GM12872 (cell line): Measurements from ENCODE around the gene GABRG3.

Experiments used
- CTCF ChIP-seq: IDR thresholded peaks from 3 replicates; pipeline ENCODE4 v1.5.1; 2011; ENCODE audit warnings: low read depth, mild to moderate bottlenecking, low read length, moderate library complexity; ENCODE audit not compliant: insufficient read depth

GABRG3 gene

GRCh38 chr15:27486051-27486450 is 515.1 kb downstream of the GABRG3 start:
- no peak for TF ChIP-seq CTCF

GRCh38 chr15:27486683-27487647 is 516.0 kb downstream of the GABRG3 start:
- no peak for TF ChIP-seq CTCF

- no peak for TF ChIP-seq CTCF
Measured at GRCh38 chr15:27487846-27488245, 516.9 kb downstream of the GABRG3 start.

GRCh38 chr15:27490867-27491595 is 520.0 kb downstream of the GABRG3 start:
- TF ChIP-seq CTCF: no peak

GRCh38 chr15:27491666-27492621 is 521.0 kb downstream of the GABRG3 start:
- no peak for TF ChIP-seq CTCF

GRCh38 chr15:27495963-27496459 is 525.0 kb downstream of the GABRG3 start:
- no peak for TF ChIP-seq CTCF
